ENCODE data around the gene CXCL14. TPM values are rescaled to one million over a fixed set of nuclear protein-coding genes. Genes with fewer than 3 reads are reported as not detected.

Gene CXCL14
- total RNA-seq, 1 experiment from 2014 or later, result not detected

GRCh38 chr5:135556620-135557019 is 22.2 kb downstream of the CXCL14 start:
- Histone ChIP-seq H3K9me3 (ENCODE audit: control insufficient read depth, insufficient read depth, low read depth, low read length) (no peaks in the 10 kb centered on the region), H3K4me3 (ENCODE audit: low read depth in 2 of 2, low read length in 2 of 2) (no peak overlapping the region), H3K36me3 (ENCODE audit: control insufficient read depth, insufficient read depth, low read length) (no peaks in the 10 kb centered on the region), H3K27ac (ENCODE audit: low read length) (no peak overlapping the region), H3K4me1 (ENCODE audit: control insufficient read depth, insufficient read depth, low read length) (no peaks in the 10 kb centered on the region), H3K27me3 (ENCODE audit: control insufficient read depth, insufficient read depth, low read length) (peaks cover 15% of the 10 kb centered on the region)
- in situ Hi-C loops (cut with HindIII; ENCODE audit: low pct_unique_long_range_greater_than_20kb, low sequenced_read_pairs) (no loop called here), intact Hi-C loops (cut with micrococcal nuclease; ENCODE audit: unreplicated experiment) (no loop called here)
- no TSS peak for BruUV-seq (replicated peaks)
- ChIA-PET CTCF (no interaction called here), POLR2A (no interaction called here)
- DNase-seq (ENCODE audit: low read depth, low spot score) (no peak), ATAC-seq (no peak)
- TF ChIP-seq REST (IDR thresholded peaks at IDR 0.05; ENCODE audit: insufficient read depth in 1 of 2, low read depth in 2 of 2, low read length in 1 of 2), result no peak
- no peak for TF ChIP-seq SIN3A (IDR thresholded peaks at IDR 0.05; ENCODE audit: borderline replicate concordance, insufficient read depth, low read depth, low read length)
- no peak for TF ChIP-seq TCF7L2 (IDR thresholded peaks at IDR 0.05; ENCODE audit: low read depth, low read length)
- TF ChIP-seq POLR2AphosphoS5 (IDR thresholded peaks at IDR 0.05; ENCODE audit: low read depth, low read length), result no peak
- no peak for TF ChIP-seq CTCF (IDR thresholded peaks at IDR 0.05)

GRCh38 chr5:135555530-135555929 is 23.3 kb downstream of the CXCL14 start:
- intact Hi-C loops (cut with micrococcal nuclease; ENCODE audit: unreplicated experiment) (no loop called here), in situ Hi-C loops (cut with HindIII; ENCODE audit: low pct_unique_long_range_greater_than_20kb, low sequenced_read_pairs) (no loop called here)
- no peaks in the 10 kb centered on the region for H3K4me1 ChIP-seq (ENCODE audit: control insufficient read depth, insufficient read depth, low read length)
- no peaks in the 10 kb centered on the region for H3K9me3 ChIP-seq (ENCODE audit: control insufficient read depth, insufficient read depth, low read depth, low read length)
- TF ChIP-seq SIN3A (IDR thresholded peaks at IDR 0.05; ENCODE audit: borderline replicate concordance, insufficient read depth, low read depth, low read length) (no peak), TCF7L2 (IDR thresholded peaks at IDR 0.05; ENCODE audit: low read depth, low read length) (no peak), REST (IDR thresholded peaks at IDR 0.05; ENCODE audit: insufficient read depth in 1 of 2, low read depth in 2 of 2, low read length in 1 of 2) (no peak), POLR2AphosphoS5 (IDR thresholded peaks at IDR 0.05; ENCODE audit: low read depth, low read length) (no peak), CTCF (IDR thresholded peaks at IDR 0.05) (no peak)
- no peak for DNase-seq (ENCODE audit: low read depth, low spot score)
- no peak overlapping the region for H3K4me3 ChIP-seq (ENCODE audit: low read depth in 2 of 2, low read length in 2 of 2)
- ATAC-seq, result no peak
- ChIA-PET CTCF (no interaction called here), POLR2A (no interaction called here)
- H3K27ac ChIP-seq (ENCODE audit: low read length), result no peak overlapping the region
- no peaks in the 10 kb centered on the region for H3K36me3 ChIP-seq (ENCODE audit: control insufficient read depth, insufficient read depth, low read length)
- peaks cover 15% of the 10 kb centered on the region for H3K27me3 ChIP-seq (ENCODE audit: control insufficient read depth, insufficient read depth, low read length)
- no TSS peak for BruUV-seq (replicated peaks)

All from Panc1 (cell line).